Measurements from ENCODE around the gene DGLUCY. TPM values are rescaled to one million over a fixed set of nuclear protein-coding genes. Genes with fewer than 3 reads are reported as not detected.

The DGLUCY gene
- polyA plus RNA-seq, 2 donors: 18.0 to 26.1 TPM

DNA sequence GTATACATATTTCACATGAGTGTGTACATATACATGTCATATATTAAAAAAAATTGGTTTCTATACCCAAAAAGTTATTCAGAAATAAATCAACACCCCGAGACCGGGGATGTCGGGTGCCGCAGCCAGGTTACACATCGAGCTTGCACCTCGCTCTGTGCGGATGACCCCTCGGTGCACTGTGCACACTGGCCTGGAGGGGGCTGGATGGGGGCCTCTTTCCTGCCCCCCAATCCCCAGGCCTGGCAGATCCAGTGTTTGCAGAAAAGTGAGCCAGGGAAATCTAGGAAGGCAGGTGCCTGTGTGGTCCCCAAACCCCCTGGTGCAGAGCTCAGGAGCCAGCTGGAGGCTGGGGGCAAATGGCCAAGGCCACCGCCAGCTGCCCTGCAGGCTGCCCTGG, 157.8 kb downstream of the DGLUCY start:
- Histone ChIP-seq H3K27ac (ENCODE audit: low read depth in 2 of 2, low read length in 1 of 2) (no peak overlapping the region), H3K9me3 (ENCODE audit: control insufficient read depth in 2 of 2, insufficient read depth in 1 of 2, low read depth in 1 of 2, low read length in 1 of 2) (no peaks in the 10 kb centered on the region), H3K4me1 (ENCODE audit: control insufficient read depth in 2 of 2, insufficient read depth in 2 of 2, low read length in 1 of 2) (peaks cover 0 to 6% of the 10 kb centered on the region in 2 donors), H3K4me3 (ENCODE audit: low read depth in 1 of 2, low read length in 2 of 2) (no peak overlapping the region), H3K27me3 (ENCODE audit: control insufficient read depth in 1 of 2, insufficient read depth in 2 of 2, low read length in 2 of 2) (no peaks in the 10 kb centered on the region), H3K36me3 (ENCODE audit: control insufficient read depth in 2 of 2, insufficient read depth in 2 of 2, low read length in 1 of 2) (peaks cover 0 to 22% of the 10 kb centered on the region in 2 donors)
- 90 to 93% methylated on average over 9 of the region's 9 CpGs for WGBS, 2 donors

DNA sequence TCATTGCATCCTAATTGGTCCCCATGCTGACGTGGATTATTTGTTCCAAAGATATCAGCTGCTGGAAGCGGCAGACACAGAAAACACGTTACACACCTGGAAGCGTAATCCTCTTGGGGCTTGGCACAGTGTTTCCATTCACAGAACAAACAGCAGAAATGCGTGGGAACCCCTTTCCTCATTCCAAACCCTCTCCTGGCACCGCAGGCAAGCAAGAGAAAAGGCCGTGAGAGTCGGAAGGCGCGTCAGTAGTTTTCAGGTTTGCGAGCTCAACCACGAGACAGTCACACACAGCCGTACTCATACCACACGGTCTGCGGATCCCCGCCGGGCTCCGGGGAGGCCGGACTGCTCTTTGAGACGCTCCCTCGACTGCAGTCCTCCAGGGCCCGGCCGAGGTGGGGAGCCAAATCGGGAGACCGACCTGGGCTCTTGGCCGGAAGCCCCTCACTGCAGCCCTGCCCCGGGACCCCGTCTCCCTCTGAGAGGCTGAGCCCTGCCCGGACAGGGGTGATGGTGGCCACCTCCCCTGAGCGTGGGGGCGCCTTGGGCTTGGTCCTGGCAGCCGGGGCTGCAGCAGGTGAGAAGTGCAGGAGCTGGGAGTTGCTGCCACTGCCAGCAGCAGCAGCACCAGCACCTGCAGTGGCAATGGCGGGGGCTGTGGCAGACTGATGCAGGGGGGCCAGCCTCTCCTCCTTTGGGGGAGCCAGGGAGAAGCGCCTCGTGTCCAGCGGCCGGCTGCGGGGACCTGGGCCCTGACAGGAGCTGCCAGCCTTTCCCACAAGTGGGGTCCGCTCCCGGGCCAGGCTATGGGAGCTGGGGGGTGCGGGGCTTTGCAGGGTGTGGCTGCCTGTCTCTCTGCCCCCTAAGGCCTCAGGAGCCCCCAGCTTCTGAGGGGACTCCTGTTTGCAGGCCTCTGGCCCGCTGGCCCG, 158.7 kb downstream of the DGLUCY start:
- 74% methylated on average over 42 to 43 of the region's 43 CpGs for WGBS, 2 donors
- Histone ChIP-seq H3K4me3 (ENCODE audit: low read depth in 1 of 2, low read length in 2 of 2) (no peak overlapping the region), H3K36me3 (ENCODE audit: control insufficient read depth in 2 of 2, insufficient read depth in 2 of 2, low read length in 1 of 2) (peaks cover 0 to 24% of the 10 kb centered on the region in 2 donors)

DNA sequence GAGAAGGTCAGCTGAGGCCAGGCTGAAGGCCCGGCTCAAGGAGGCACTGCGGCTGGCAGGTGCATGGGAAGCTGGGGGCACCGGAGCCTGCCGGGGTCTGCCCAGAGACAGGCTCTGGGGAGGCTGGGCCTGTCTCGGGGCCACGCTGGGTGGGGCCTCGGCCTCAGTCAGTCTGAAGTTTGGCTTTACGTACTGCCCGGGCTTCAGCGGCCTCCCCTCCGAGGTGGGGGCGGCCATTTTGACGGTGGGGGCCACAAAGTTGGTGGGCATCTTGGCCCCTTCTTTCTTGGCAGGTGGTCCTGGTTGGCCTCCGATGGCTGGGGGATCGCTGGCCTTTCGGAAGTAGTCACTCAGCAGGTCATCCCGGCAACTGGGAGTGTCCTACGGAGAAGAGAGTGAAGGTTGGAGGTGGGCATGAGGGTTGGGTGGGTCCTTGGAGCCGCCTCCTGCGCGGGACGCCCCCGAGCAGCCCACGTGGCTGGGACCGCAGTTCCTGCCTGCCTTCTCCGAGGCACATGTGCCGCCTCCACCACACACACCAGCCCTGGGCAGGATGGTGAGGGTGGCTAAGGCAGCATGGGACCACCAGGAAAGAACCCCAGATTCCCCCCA, 159.5 kb downstream of the DGLUCY start:
- Histone ChIP-seq H3K9me3 (ENCODE audit: control insufficient read depth in 2 of 2, insufficient read depth in 1 of 2, low read depth in 1 of 2, low read length in 1 of 2) (no peaks in the 10 kb centered on the region), H3K4me1 (ENCODE audit: control insufficient read depth in 2 of 2, insufficient read depth in 2 of 2, low read length in 1 of 2) (peaks cover 8 to 13% of the 10 kb centered on the region in 2 donors), H3K27me3 (ENCODE audit: control insufficient read depth in 1 of 2, insufficient read depth in 2 of 2, low read length in 2 of 2) (no peaks in the 10 kb centered on the region), H3K4me3 (ENCODE audit: low read depth in 1 of 2, low read length in 2 of 2) (no peak overlapping the region), H3K27ac (ENCODE audit: low read depth in 2 of 2, low read length in 1 of 2) (no peak overlapping the region), H3K36me3 (ENCODE audit: control insufficient read depth in 2 of 2, insufficient read depth in 2 of 2, low read length in 1 of 2) (peaks cover 0 to 26% of the 10 kb centered on the region in 2 donors)
- 96% methylated on average over 27 of the region's 27 CpGs for WGBS, 2 donors

More for the DNA sequence above, 158.7 kb downstream of the DGLUCY start:
- Histone ChIP-seq H3K27ac (ENCODE audit: low read depth in 2 of 2, low read length in 1 of 2) (peak overlapping the region in 1 of 2 donors; percentile 45), H3K27me3 (ENCODE audit: control insufficient read depth in 1 of 2, insufficient read depth in 2 of 2, low read length in 2 of 2) (no peaks in the 10 kb centered on the region), H3K4me1 (ENCODE audit: control insufficient read depth in 2 of 2, insufficient read depth in 2 of 2, low read length in 1 of 2) (peaks cover 2 to 9% of the 10 kb centered on the region in 2 donors), H3K9me3 (ENCODE audit: control insufficient read depth in 2 of 2, insufficient read depth in 1 of 2, low read depth in 1 of 2, low read length in 1 of 2) (no peaks in the 10 kb centered on the region)

DNA sequence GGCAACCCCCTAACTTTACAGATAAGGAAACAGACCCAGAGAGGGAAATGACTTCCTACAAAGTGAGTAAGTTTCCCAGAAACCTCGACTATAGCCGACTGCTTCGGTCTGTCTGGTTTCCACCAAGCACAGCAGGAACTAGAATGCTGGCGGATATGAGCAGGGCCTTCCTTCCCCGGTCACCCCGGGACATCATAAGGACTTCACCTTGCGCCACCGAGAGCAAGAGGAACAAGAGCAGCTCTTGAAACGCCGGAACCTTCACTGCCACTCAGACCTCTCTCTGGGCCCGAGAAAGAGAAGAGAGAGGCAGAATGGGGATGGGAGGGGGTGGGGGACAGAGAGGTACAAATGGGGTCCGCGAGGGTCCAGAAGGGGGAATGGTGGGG, 160.0 kb downstream of the DGLUCY start:
- Histone ChIP-seq H3K27ac (ENCODE audit: low read depth in 2 of 2, low read length in 1 of 2) (no peak overlapping the region), H3K4me1 (ENCODE audit: control insufficient read depth in 2 of 2, insufficient read depth in 2 of 2, low read length in 1 of 2) (peaks cover 8 to 13% of the 10 kb centered on the region in 2 donors), H3K27me3 (ENCODE audit: control insufficient read depth in 1 of 2, insufficient read depth in 2 of 2, low read length in 2 of 2) (no peaks in the 10 kb centered on the region), H3K36me3 (ENCODE audit: control insufficient read depth in 2 of 2, insufficient read depth in 2 of 2, low read length in 1 of 2) (peaks cover 0 to 26% of the 10 kb centered on the region in 2 donors), H3K9me3 (ENCODE audit: control insufficient read depth in 2 of 2, insufficient read depth in 1 of 2, low read depth in 1 of 2, low read length in 1 of 2) (no peaks in the 10 kb centered on the region), H3K4me3 (ENCODE audit: low read depth in 1 of 2, low read length in 2 of 2) (no peak overlapping the region)
- 93 to 94% methylated on average over 13 of the region's 13 CpGs for WGBS, 2 donors

DNA sequence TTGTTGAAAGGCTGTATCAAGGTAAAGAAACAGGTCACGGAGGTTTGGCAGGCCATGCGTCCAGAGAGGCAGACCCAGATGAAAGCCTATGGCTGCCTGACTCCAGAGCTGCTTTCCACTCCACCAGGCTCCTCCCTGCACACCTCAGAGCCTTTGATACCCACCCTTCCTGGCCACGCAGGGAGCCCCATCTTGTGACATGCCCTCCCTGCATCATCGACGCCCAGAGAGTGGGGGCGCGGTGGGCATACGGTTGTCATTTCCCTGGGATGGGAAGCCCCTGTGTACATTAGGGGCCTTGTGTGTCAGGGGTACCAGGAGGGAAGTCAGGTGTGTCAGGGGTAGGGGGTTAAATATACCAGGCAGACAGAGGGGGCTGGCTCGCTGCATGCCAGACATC, 160.9 kb downstream of the DGLUCY start:
- 94% methylated on average over 9 of the region's 9 CpGs for WGBS, 2 donors
- Histone ChIP-seq H3K9me3 (ENCODE audit: control insufficient read depth in 2 of 2, insufficient read depth in 1 of 2, low read depth in 1 of 2, low read length in 1 of 2) (no peaks in the 10 kb centered on the region), H3K27me3 (ENCODE audit: control insufficient read depth in 1 of 2, insufficient read depth in 2 of 2, low read length in 2 of 2) (no peaks in the 10 kb centered on the region), H3K36me3 (ENCODE audit: control insufficient read depth in 2 of 2, insufficient read depth in 2 of 2, low read length in 1 of 2) (peaks cover 0 to 26% of the 10 kb centered on the region in 2 donors), H3K4me3 (ENCODE audit: low read depth in 1 of 2, low read length in 2 of 2) (no peak overlapping the region), H3K27ac (ENCODE audit: low read depth in 2 of 2, low read length in 1 of 2) (no peak overlapping the region), H3K4me1 (ENCODE audit: control insufficient read depth in 2 of 2, insufficient read depth in 2 of 2, low read length in 1 of 2) (peaks cover 8 to 13% of the 10 kb centered on the region in 2 donors)

Other genes with a start within 250 kb of the DGLUCY start
- gene RPS6KA5, start 53.4 kb upstream of the DGLUCY start, polyA plus RNA-seq: 1 to 10 TPM in 1 of 2 donors, under 1 TPM in 1; 0.83 to 2.3 TPM
- gene GPR68, start 130.6 kb downstream of the DGLUCY start, polyA plus RNA-seq: 1 to 10 TPM in 1 of 2 donors, under 1 TPM in 1; 0.71 to 4.8 TPM